HFFc6 (cell line): ENCODE results near the gene ATP13A1. TPM values are rescaled to one million over a fixed set of nuclear protein-coding genes. Genes with fewer than 3 reads are reported as not detected.
A peak's percentile ranks its signal among the peaks of the same experiment; 100 is the strongest.
"Not testable (repeated sequence)": the region's sequence is repeated elsewhere in the genome, so short reads cannot be mapped to it uniquely, and the experiment has no call there.

Experiments
- DNase-seq: peaks from one replicate; pipeline ENCODE4 v3.0.0-alpha.2; 2018
- H3K27ac Mint-ChIP-seq: 2 replicates; pipeline ENCODE4 v1.8.0; 2020; ENCODE audit warnings: mild to moderate bottlenecking, mixed read lengths
- H3K27me3 Mint-ChIP-seq: 2 replicates; pipeline ENCODE4 v1.8.0; 2021; ENCODE audit warnings: mild to moderate bottlenecking, moderate library complexity, mixed read lengths; ENCODE audit not compliant: insufficient read depth
- H3K36me3 Mint-ChIP-seq: 2 replicates; pipeline ENCODE4 v1.8.0; 2021; ENCODE audit warnings: low read depth, mixed read lengths
- H3K4me1 Mint-ChIP-seq: 2 replicates; pipeline ENCODE4 v1.8.0; 2020; ENCODE audit warnings: low read depth, mixed read lengths
- H3K4me3 Mint-ChIP-seq: 2 replicates; pipeline ENCODE4 v1.8.0; 2020; ENCODE audit warnings: mild to moderate bottlenecking, moderate library complexity, mixed read lengths
- H3K9me3 Mint-ChIP-seq: 2 replicates; pipeline ENCODE4 v1.8.0; 2020; ENCODE audit warnings: mild to moderate bottlenecking, mixed read lengths
- CTCF ChIP-seq: fragments of 200-600 bp; sonication (generic); IDR thresholded peaks from 2 replicates; pipeline ENCODE4 v1.5.0; 2021; ENCODE audit warnings: antibody characterized with exemption, mild to moderate bottlenecking
- total RNA-seq, 6 experiments: library from RNA; stranded (reverse); fragmentation: NEBNext Ultra II Directional; extraction: Animal tissue kit (Norgen Biotek cat#: 25700); gene quantifications; 2 replicates in 1 of 6; 3 replicates in 5 of 6; pipeline ENCODE4 v1.2.3, GENCODE V29; 2021

The ATP13A1 gene
- total RNA-seq, 6 experiments from 2014 or later: 56.5 to 76.3 (median 61.3) TPM

- H3K27ac Mint-ChIP-seq: peak within 1 kb of the TSS; percentile 80
- no peaks in the 10 kb centered on the region; the same call in none of the 2 replicates for H3K27me3 Mint-ChIP-seq
- peak; percentile 90 for DNase-seq
- TF ChIP-seq CTCF: peak; percentile 20; the same call in 1 of the 2 replicates
- H3K36me3 Mint-ChIP-seq: peaks cover 18% of the 10 kb centered on the region
- peaks cover 14% of the 10 kb centered on the region for H3K4me1 Mint-ChIP-seq
- H3K9me3 Mint-ChIP-seq: peaks cover 4% of the 10 kb centered on the region; the same call in 1 of the 2 replicates
- peak within 1 kb of the TSS; percentile 87 for H3K4me3 Mint-ChIP-seq
Observed at GRCh38 chr19:19668230-19669012, 4.9 kb upstream of the ATP13A1 start, which contains the start of gene ZNF101. TSS of gene ZNF101 (plus strand) at chr19:19668839. CDS start at chr19:19668964, 125 bp downstream.

DNA sequence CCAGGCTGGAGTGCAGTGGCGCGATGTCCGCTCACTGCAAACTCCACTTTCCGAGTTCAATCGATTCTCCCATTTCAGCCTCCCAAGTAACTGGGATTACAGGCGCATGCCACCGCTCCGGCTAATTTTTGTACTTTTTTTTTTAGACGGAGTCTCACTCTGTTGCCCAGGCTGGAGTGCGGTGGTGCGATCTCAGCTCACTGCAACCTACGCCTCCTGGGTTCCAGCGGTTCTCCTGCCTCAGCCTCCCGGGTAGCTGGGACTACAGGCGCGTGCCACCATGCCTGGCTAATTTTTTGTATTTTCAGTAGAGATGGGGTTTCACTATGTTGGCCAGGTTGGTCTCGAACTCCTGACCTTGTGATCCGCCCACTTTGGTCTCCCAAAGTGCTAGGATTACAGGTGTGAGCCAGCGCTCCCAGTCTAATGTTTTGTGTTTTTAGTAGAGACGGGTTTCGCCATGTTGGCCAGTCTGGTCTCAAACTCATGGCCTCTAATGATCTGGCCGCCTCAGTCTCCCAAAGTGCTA, 2.0 kb upstream of the ATP13A1 start:
- Mint-ChIP-seq H3K36me3 (peaks cover 20% of the 10 kb centered on the region), H3K4me1 (peaks cover 35% of the 10 kb centered on the region)
- not testable (repeated sequence) for H3K27ac Mint-ChIP-seq, H3K4me3 Mint-ChIP-seq, H3K9me3 Mint-ChIP-seq, DNase-seq, H3K27me3 Mint-ChIP-seq

- Mint-ChIP-seq H3K9me3 (no peaks in the 10 kb centered on the region), H3K27ac (peak overlapping the region; percentile 85), H3K27me3 (no peaks in the 10 kb centered on the region; the same call in 1 of the 2 replicates), H3K4me1 (peaks cover 20% of the 10 kb centered on the region), H3K4me3 (peak overlapping the region; percentile 87), H3K36me3 (peaks cover 21% of the 10 kb centered on the region)
- DNase-seq: no peak
- TF ChIP-seq CTCF: no peak
Observed at GRCh38 chr19:19662871-19663255, 613 bp downstream of the ATP13A1 start.

- Mint-ChIP-seq H3K9me3 (no peaks in the 10 kb centered on the region), H3K4me3 (peak overlapping the region; percentile 87), H3K27ac (peak overlapping the region; percentile 85), H3K27me3 (no peaks in the 10 kb centered on the region; the same call in 1 of the 2 replicates), H3K4me1 (peaks cover 20% of the 10 kb centered on the region), H3K36me3 (peaks cover 21% of the 10 kb centered on the region)
- no peak for DNase-seq
- TF ChIP-seq CTCF: no peak
Observed at GRCh38 chr19:19662344-19662743, 1.1 kb downstream of the ATP13A1 start.

- TF ChIP-seq CTCF: no peak
- H3K9me3 Mint-ChIP-seq: no peaks in the 10 kb centered on the region
- H3K27ac Mint-ChIP-seq: no peak overlapping the region
- peaks cover 20% of the 10 kb centered on the region for H3K4me1 Mint-ChIP-seq
- no peaks in the 10 kb centered on the region; the same call in 1 of the 2 replicates for H3K27me3 Mint-ChIP-seq
- H3K36me3 Mint-ChIP-seq: peaks cover 21% of the 10 kb centered on the region
- H3K4me3 Mint-ChIP-seq: peak overlapping the region; percentile 87
- DNase-seq: no peak
Observed at GRCh38 chr19:19661675-19662251, 1.7 kb downstream of the ATP13A1 start.
